Posterior vena cava (tissue), 2 donors: ENCODE measurements around the gene TYROBP. TPM values are rescaled to one million over a fixed set of nuclear protein-coding genes. Genes with fewer than 3 reads are reported as not detected.

Experiments
- DNase-seq: peaks from one replicate; pipeline ENCODE4 v3.0.0-alpha.2; 2020; ENCODE audit warnings: low spot score
- intact Hi-C, 2 donors: fragments of 100-400 bp; cut with DNase I; formaldehyde crosslinking; loops; one replicate each; pipeline versions ENCODE4 v1.14.1 to v1.14.2; 2022 to 2023
- total RNA-seq, 2 donors: library from RNA; stranded (reverse); fragmentation: NEBNext Ultra II Directional; extraction: Animal tissue kit (Norgen Biotek cat#: 25700); gene quantifications; one replicate each; pipeline ENCODE4 v1.2.1, GENCODE V29; 2021
- donor health status: DM: yes; HTN: yes; CAD: no.
- donor health status: DM: yes; HTN: yes; CAD: no.

TYROBP gene
- total RNA-seq, 2 donors from 2014 or later: 58.8 to 96.5 TPM

DNA sequence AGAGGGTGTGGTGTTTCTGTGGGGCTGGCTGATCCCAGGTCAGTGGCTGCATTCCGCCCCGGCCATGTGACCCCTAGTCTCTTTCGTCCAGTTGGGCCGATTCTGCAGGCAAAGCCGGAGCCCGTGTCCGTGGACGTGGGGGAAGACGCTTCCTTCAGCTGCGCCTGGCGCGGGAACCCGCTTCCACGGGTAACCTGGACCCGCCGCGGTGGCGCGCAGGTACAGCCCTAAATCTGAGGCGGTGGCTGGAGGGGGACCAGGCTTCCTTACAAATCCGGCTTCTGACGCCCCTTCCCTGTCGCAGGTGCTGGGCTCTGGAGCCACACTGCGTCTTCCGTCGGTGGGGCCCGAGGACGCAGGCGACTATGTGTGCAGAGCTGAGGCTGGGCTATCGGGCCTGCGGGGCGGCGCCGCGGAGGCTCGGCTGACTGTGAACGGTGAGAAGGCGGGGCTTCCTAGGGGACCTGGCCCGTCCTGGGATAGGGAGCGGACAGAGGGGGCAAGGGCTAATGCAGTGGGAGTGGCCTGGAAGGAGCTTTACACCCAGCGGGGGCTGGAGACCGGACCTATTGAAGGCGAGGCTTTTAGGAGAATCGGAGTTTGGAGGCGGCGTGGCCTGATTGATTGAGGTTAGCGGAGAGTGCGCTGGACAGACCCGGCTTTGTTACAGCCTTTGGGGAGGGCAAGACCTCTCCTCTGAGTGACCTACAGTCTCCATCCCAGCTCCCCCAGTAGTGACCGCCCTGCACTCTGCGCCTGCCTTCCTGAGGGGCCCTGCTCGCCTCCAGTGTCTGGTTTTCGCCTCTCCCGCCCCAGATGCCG lies 47.1 kb downstream of the TYROBP start:
- intact Hi-C loops: no loop called here
- DNase-seq: no peak

DNA sequence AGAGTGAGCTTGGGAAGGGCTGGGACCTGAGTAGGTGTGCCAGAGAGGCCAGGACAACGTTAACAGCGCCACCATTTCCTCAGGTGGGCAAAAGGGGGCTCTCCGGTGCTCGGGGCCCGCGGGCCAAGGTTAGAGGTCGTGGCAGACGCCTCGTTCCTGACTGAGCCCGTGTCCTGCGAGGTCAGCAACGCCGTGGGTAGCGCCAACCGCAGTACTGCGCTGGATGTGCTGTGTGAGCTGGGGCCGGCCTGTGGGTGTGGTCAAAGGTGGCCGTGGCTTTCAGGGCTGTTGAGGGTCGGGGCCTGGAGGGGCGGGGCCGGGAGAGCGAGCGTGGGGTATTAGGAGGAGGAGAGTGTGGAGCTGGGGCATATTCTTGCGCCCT lies 47.7 kb downstream of the TYROBP start:
- intact Hi-C loops: no loop called here
- no peak for DNase-seq

DNA sequence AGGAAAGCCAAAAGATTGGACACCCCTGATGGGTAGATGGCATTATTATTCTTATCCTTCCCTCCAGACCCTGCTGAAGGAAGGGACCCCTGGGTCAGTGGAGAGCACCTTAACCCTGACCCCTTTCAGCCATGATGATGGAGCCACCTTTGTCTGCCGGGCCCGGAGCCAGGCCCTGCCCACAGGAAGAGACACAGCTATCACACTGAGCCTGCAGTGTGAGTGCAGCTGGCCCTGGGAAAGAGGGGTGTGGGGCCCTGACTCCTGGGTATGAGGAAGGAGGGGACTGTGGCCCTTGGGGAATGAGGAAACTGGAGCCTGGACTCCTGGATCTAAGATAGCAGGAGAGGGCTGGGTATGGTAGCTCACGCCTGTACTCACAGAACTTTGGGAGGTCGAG lies 48.7 kb downstream of the TYROBP start:
- intact Hi-C loops: no loop called here

DNA sequence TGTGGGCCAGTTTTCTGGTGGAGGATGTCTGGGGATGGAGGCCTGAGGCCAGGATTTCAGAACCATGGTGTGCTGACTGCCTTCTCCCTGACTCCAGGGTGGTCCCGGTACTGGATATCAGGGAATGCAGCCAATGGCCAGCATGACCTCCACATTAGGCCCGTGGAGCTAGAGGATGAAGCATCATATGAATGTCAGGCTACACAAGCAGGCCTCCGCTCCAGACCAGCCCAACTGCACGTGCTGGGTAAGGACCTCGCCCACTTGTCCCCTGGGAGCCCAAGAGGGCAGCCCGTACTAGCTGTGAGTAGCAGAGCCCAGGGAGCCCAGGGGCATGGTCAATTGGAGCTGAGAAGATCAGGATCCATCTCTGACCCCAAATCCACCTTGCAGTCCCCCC lies 49.8 kb downstream of the TYROBP start:
- no peak for DNase-seq
- intact Hi-C loops: no loop called here

More for the DNA sequence above, 48.7 kb downstream of the TYROBP start:
- no peak for DNase-seq

DNA sequence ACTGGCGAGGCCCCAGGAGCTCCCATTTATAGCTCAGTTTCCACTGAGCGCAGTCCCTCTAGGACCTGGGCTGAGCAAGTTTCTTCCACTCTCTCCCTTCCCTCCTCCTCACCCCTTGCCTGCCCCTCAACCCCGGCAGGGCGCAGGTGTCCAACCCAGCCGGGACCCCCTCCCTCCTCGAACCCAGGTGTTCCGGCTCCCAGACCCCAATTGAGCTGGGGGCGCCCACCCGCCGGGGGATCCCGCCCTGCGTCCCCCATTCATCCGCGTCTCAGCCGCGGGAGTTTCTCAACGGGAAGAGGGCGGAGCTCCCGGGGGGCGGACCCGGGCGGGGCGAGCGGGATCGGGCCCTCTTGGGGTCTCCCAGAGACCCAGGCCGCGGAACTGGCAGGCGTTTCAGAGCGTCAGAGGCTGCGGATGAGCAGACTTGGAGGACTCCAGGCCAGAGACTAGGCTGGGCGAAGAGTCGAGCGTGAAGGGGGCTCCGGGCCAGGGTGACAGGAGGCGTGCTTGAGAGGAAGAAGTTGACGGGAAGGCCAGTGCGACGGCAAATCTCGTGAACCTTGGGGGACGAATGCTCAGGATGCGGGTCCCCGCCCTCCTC lies 51.4 kb downstream of the TYROBP start, which contains the start of gene KIRREL2:
TSS of gene KIRREL2 (plus strand) at position 366 of the 604 bp plus-strand sequence. CDS start at position 575, 209 bp downstream.
- DNase-seq: no peak
- intact Hi-C loops: no loop called here

Other genes starting within 250 kb of the TYROBP start
- gene UPK1A, start 241.8 kb downstream of the TYROBP start, total RNA-seq: under 1 TPM in 1 of 2 donors, not detected in 1; 0.19 TPM
- not detected for gene ZBTB32, start 203.7 kb downstream of the TYROBP start, total RNA-seq
- gene KMT2B, start 190.3 kb downstream of the TYROBP start, total RNA-seq: 10 to 100 TPM; 23.1 to 23.5 TPM
- gene IGFLR1, start 165.8 kb downstream of the TYROBP start, total RNA-seq: 1 to 10 TPM; 4.3 to 9.3 TPM
- 10 to 100 TPM; 13.8 to 18.7 TPM for gene U2AF1L4, start 162.9 kb downstream of the TYROBP start, total RNA-seq
- gene PSENEN, start 162.6 kb downstream of the TYROBP start, total RNA-seq: 10 to 100 TPM; 33.6 to 37.3 TPM
- 1 to 10 TPM; 8.3 to 9.4 TPM for gene LIN37, start 159.7 kb downstream of the TYROBP start, total RNA-seq
- gene HSPB6, start 151.3 kb downstream of the TYROBP start, total RNA-seq: 100 to 1,000 TPM; 290 to 412 TPM
- 10 to 100 TPM; 18.4 to 19.3 TPM for gene PROSER3, start 150.1 kb downstream of the TYROBP start, total RNA-seq
- gene ARHGAP33, start 132.7 kb downstream of the TYROBP start, total RNA-seq: 1 to 10 TPM; 6.2 to 9.6 TPM
- not detected for gene PRODH2, start 95.5 kb downstream of the TYROBP start, total RNA-seq
- not detected for gene NPHS1, start 55.8 kb downstream of the TYROBP start, total RNA-seq
- gene KIRREL2, start 51.4 kb downstream of the TYROBP start, total RNA-seq: not detected
- 1 to 10 TPM; 3.9 to 7.3 TPM for gene APLP1, start 39.7 kb downstream of the TYROBP start, total RNA-seq
- 10 to 100 TPM in 1 of 2 donors, 1 to 10 TPM in 1; 7.9 to 10.3 TPM for gene NFKBID, start 7.8 kb downstream of the TYROBP start, total RNA-seq
- gene HCST, start 5.8 kb downstream of the TYROBP start, total RNA-seq: 10 to 100 TPM; 12.4 to 13.4 TPM
- 10 to 100 TPM; 13.3 to 14.2 TPM for gene LRFN3, start 28.1 kb upstream of the TYROBP start, total RNA-seq
- gene SDHAF1, start 86.9 kb upstream of the TYROBP start, total RNA-seq: 10 to 100 TPM; 11.2 to 13.3 TPM
- gene SYNE4, start 100.5 kb upstream of the TYROBP start, total RNA-seq: under 1 TPM; 0.24 to 0.93 TPM
- 10 to 100 TPM; 10.8 to 14.4 TPM for gene ALKBH6, start 105.9 kb upstream of the TYROBP start, total RNA-seq
- gene CLIP3, start 124.6 kb upstream of the TYROBP start, total RNA-seq: 10 to 100 TPM; 30.4 to 32.0 TPM
- 1 to 10 TPM; 2.9 to 3.7 TPM for gene THAP8, start 146.0 kb upstream of the TYROBP start, total RNA-seq
- under 1 TPM; 0.37 to 0.71 TPM for gene WDR62, start 146.6 kb upstream of the TYROBP start, total RNA-seq
- not detected for gene OVOL3, start 202.8 kb upstream of the TYROBP start, total RNA-seq
- 10 to 100 TPM; 43.9 to 47.6 TPM for gene POLR2I, start 206.6 kb upstream of the TYROBP start, total RNA-seq
- 100 to 1,000 TPM; 133 to 141 TPM for gene TBCB, start 207.2 kb upstream of the TYROBP start, total RNA-seq
- gene CAPNS1, start 231.8 kb upstream of the TYROBP start, total RNA-seq: 100 to 1,000 TPM; 586 to 597 TPM
- 100 to 1,000 TPM; 232 to 242 TPM for gene COX7A1, start 244.2 kb upstream of the TYROBP start, total RNA-seq